ENCODE results near the gene C1orf56.

DNA sequence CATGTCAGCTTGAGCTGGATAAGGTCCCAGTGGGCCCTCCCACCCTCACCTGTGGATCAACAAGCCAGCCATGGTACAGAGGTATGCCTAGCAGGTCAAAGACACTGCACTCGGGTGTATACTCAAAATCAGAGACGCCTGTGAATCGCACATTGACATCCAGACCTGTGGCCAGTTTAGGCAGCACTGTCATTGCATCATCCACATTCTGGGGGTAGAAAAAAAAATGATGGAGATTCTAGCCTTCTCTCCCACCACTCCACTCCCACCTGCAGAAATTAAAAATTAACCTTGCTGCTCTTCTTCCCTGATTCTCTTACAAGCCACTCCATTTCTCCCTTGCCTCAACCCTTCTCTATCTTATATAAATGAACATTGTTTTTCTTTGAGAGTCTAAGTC, 47.1 kb upstream of the C1orf56 start:
- TF ChIP-seq POLR2AphosphoS5 (IDR thresholded peaks at IDR 0.05; ENCODE audit: low read depth, low read length) (no peak), POLR2A (IDR thresholded peaks at IDR 0.05; ENCODE audit: low read depth, low read length) (no peak), SPI1 (IDR thresholded peaks at IDR 0.05; ENCODE audit: low read depth, low read length) (no peak)
